Posterior vena cava (tissue), 2 donors: Measurements from ENCODE around the gene POLR2B. TPM values are rescaled to one million over a fixed set of nuclear protein-coding genes. Genes with fewer than 3 reads are reported as not detected.
"Not testable (repeated sequence)": the region's sequence is repeated elsewhere in the genome, so short reads cannot be mapped to it uniquely, and the experiment has no call there.

ENCODE experiments used
- DNase-seq: peaks from one replicate; pipeline ENCODE4 v3.0.0-alpha.2; 2020; ENCODE audit warnings: low spot score
- intact Hi-C, 2 donors: fragments of 100-400 bp; cut with DNase I; formaldehyde crosslinking; loops; one replicate each; pipeline versions ENCODE4 v1.14.1 to v1.14.2; 2022 to 2023
- long read RNA-seq, 2 donors: library from polyadenylated mRNA; unstranded; transcript quantifications; one replicate each; pipeline ENCODE4 v2.0.0, GENCODE V29; 2020 to 2021
- total RNA-seq, 2 donors: library from RNA; stranded (reverse); fragmentation: NEBNext Ultra II Directional; extraction: Animal tissue kit (Norgen Biotek cat#: 25700); gene quantifications; one replicate each; pipeline ENCODE4 v1.2.1, GENCODE V29; 2021
- donor health status: DM: yes; HTN: yes; CAD: no.
- donor health status: DM: yes; HTN: yes; CAD: no.

Gene POLR2B
- total RNA-seq: 10 to 100 TPM; 60.2 to 68.4 TPM
- long read RNA-seq, donor 1, full-length matches to known transcripts: 13 of 16 reads
- long read RNA-seq, donor 1, partial matches to known transcripts: 2 of 16 reads
- long read RNA-seq, donor 1, other reads (novel, unspliced or antisense): 1 of 16 reads
- long read RNA-seq, donor 2, partial matches to known transcripts: 21 of 24 reads
- long read RNA-seq, donor 2, other reads (novel, unspliced or antisense): 3 of 24 reads

- DNase-seq: peak; percentile 98
- intact Hi-C loops: no loop called here
Observed at GRCh38 chr4:56978750-56979303, at the start of gene POLR2B. Gene POLR2B (plus strand): TSS chr4:56978896. CDS start chr4:56978986, 90 bp downstream.

- intact Hi-C loops: no loop called here
- DNase-seq: no peak
Observed at GRCh38 chr4:56930638-56931037, 48.1 kb upstream of the POLR2B start.

- no peak for DNase-seq
- intact Hi-C loops: no loop called here
Observed at GRCh38 chr4:56931924-56932323, 46.8 kb upstream of the POLR2B start.

GRCh38 chr4:56937262-56937661 lies 41.4 kb upstream of the POLR2B start:
- no peak for DNase-seq
- intact Hi-C loops: no loop called here

GRCh38 chr4:56939826-56940225 lies 38.9 kb upstream of the POLR2B start:
- intact Hi-C loops, DNase-seq: not testable (repeated sequence)

GRCh38 chr4:56940403-56940802 lies 38.3 kb upstream of the POLR2B start:
- intact Hi-C loops: no loop called here

GRCh38 chr4:56940971-56941370 lies 37.7 kb upstream of the POLR2B start:
- no peak for DNase-seq
- intact Hi-C loops: no loop called here

More at GRCh38 chr4:56940403-56940802, 38.3 kb upstream of the POLR2B start:
- no peak for DNase-seq

- intact Hi-C loops: no loop called here
- no peak for DNase-seq
Observed at GRCh38 chr4:56941403-56941802, 37.3 kb upstream of the POLR2B start.

GRCh38 chr4:56953680-56954520 lies 24.8 kb upstream of the POLR2B start:
- intact Hi-C loops: no loop called here
- no peak for DNase-seq

- intact Hi-C loops: no loop called here
- peak; percentile 97 for DNase-seq
Observed at GRCh38 chr4:56958111-56958517, 20.6 kb upstream of the POLR2B start.

- DNase-seq: no peak
- intact Hi-C loops: no loop called here
Observed at GRCh38 chr4:56959100-56959499, 19.6 kb upstream of the POLR2B start.

- DNase-seq: no peak
- intact Hi-C loops: no loop called here
Observed at GRCh38 chr4:56961107-56961500, 17.6 kb upstream of the POLR2B start.

GRCh38 chr4:56971383-56971782 lies 7.3 kb upstream of the POLR2B start:
- no peak for DNase-seq
- intact Hi-C loops: no loop called here

- no peak for DNase-seq
- intact Hi-C loops: no loop called here
Observed at GRCh38 chr4:56972389-56972788, 6.3 kb upstream of the POLR2B start.

- intact Hi-C loops: no loop called here
- no peak for DNase-seq
Observed at GRCh38 chr4:56972809-56973208, 5.9 kb upstream of the POLR2B start.

GRCh38 chr4:56973336-56973735 lies 5.4 kb upstream of the POLR2B start:
- intact Hi-C loops: no loop called here
- DNase-seq: no peak

- intact Hi-C loops: no loop called here
- DNase-seq: no peak
Observed at GRCh38 chr4:56976283-56976836, 2.3 kb upstream of the POLR2B start.

- no peak for DNase-seq
- intact Hi-C loops: no loop called here
Observed at GRCh38 chr4:56976837-56977320, 1.8 kb upstream of the POLR2B start.

GRCh38 chr4:56977321-56978012 lies 1.2 kb upstream of the POLR2B start, which contains the start of gene NOA1:
Gene NOA1 (minus strand): TSS chr4:56977606. CDS start chr4:56977585, 21 bp downstream.
- peak; percentile 99 for DNase-seq
- intact Hi-C loops: no loop called here
